Measurements from ENCODE around the gene COL5A3.

Gene COL5A3

DNA sequence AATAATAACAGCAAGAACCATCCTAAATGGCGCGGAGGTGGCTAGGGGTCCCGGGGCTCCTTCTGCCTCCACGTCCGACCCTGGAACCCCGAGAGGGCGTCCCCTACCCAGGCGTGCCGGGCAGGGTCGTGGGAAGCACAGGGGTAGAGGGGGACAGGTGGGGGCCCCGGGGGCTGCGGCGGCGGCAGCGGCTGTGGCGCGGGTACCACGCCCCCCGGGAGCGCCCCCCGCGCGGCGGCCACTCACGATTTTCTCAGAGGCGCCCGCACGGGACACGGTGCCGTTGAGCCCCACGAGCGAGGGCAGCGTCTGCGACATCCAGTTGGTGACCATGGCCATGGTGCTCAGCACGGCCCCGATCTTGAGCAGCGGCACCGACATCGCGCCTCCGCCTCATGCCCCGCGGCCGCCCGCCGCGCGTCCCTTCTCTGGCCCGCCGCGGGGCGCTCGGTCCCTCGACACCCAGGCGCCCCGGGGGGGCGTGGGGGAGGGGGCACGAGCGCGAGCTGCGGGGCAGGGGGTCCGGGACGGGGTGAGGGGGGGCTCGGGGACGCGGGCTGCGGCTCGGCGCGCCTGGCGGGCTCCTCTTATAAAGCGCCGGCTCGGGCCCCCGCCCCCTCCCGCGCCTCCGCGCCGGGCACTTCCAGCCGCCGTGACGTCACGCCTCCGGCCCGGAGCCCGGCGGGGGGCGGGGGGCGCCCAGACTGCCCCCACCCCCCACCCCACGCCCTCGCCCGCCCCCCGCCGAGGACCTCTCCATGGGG lies 96.9 kb downstream of the COL5A3 start:
- TF ChIP-seq, protein P1, sequence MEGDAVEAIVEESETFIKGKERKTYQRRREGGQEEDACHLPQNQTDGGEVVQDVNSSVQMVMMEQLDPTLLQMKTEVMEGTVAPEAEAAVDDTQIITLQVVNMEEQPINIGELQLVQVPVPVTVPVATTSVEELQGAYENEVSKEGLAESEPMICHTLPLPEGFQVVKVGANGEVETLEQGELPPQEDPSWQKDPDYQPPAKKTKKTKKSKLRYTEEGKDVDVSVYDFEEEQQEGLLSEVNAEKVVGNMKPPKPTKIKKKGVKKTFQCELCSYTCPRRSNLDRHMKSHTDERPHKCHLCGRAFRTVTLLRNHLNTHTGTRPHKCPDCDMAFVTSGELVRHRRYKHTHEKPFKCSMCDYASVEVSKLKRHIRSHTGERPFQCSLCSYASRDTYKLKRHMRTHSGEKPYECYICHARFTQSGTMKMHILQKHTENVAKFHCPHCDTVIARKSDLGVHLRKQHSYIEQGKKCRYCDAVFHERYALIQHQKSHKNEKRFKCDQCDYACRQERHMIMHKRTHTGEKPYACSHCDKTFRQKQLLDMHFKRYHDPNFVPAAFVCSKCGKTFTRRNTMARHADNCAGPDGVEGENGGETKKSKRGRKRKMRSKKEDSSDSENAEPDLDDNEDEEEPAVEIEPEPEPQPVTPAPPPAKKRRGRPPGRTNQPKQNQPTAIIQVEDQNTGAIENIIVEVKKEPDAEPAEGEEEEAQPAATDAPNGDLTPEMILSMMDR (IDR thresholded peaks at IDR 0.05; ENCODE audit: borderline replicate concordance, control extremely low read depth, extremely low read depth, insufficient read depth, missing control alignments) = no peak
- in situ Hi-C loops (cut with MboI; ENCODE audit: low sequenced_read_pairs, unreplicated experiment) = no loop called here
- peak; percentile 60 for DNase-seq (ENCODE audit: low spot score)

DNA sequence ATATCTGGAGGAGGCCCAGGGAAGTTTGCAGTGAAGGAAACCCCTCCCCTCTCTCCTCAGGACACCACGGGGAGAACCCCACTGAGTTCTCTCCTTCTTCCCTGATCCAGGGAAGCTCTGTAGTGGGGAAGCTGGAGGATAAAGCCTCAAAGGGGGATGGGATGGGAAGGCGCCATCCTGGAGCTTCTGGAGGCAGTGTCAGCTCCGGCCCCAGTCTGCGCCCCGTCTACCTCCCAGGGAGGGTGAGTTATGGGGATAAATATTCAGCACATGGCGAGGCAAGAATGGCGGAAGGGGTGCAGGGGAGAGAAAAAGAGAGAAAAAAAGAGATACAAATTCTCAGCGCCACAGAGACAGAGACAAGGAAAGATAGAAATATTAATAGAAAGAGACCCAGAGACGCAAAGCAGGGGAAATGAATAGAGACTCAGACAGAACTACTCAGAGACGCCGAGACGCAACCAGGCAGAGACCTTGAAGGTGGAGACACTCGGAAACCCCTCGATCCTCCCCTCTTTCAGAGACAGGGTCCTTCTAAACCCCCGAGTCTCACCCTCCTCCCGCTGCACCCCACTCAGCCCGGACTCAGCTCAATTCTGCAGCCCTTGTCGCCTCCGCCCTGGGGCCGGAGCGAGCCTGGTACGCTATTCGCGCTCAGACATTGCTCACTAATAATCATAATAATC lies 97.6 kb downstream of the COL5A3 start:
- in situ Hi-C loops (cut with MboI; ENCODE audit: low sequenced_read_pairs, unreplicated experiment) = no loop called here
- TF ChIP-seq, protein P1 (IDR thresholded peaks at IDR 0.05; ENCODE audit: borderline replicate concordance, control extremely low read depth, extremely low read depth, insufficient read depth, missing control alignments) = no peak
- DNase-seq (ENCODE audit: low spot score) = no peak

DNA sequence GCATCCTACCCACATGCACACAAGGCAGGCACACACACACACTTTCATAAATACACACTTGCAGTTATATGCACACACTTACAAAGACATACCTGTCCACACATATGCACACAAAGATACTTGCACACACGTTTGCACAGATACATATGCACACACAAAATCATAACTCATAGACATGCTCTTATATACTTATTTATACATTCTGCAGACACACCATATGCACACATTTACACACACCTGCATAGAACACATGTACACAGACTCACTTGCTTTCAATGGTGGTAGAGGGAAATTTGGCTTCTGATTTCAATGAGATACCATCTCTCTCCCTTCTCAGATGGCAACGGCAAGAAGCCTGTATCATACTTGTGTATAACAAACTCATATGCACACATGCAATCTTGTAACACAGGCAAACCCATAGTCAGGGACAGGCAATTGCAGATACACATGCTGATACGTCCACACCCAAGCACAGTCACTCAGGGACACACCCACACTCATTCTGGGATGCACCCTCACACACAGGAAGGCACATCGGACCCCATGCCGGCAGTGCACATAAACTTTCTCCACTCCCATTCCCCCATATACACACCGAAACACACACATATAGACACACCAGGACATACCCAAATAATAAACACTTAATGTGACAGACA lies 98.6 kb downstream of the COL5A3 start:
- no peak for DNase-seq (ENCODE audit: low spot score)
- TF ChIP-seq, protein P1 (IDR thresholded peaks at IDR 0.05; ENCODE audit: borderline replicate concordance, control extremely low read depth, extremely low read depth, insufficient read depth, missing control alignments) = no peak
- in situ Hi-C loops (cut with MboI; ENCODE audit: low sequenced_read_pairs, unreplicated experiment) = no loop called here

DNA sequence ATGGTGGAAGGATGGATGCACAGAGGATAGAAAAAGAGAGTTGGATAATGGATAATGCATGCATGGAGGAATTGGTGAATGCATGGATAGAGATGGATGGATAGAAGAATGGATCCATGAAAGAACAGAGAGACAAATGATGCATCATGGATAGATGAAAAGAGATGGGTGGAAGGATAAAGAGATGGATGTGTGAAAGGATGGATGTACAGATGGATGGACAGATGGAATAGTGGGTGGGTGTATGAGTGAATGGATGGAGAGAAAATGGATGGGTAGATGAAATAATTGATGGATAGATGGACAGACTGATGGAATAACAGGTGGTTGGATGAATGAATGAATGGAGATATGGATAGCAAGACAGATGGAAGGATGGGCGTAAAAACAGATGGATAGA lies 99.7 kb downstream of the COL5A3 start:
- TF ChIP-seq, protein P1 (IDR thresholded peaks at IDR 0.05; ENCODE audit: borderline replicate concordance, control extremely low read depth, extremely low read depth, insufficient read depth, missing control alignments) = no peak
- in situ Hi-C loops (cut with MboI; ENCODE audit: low sequenced_read_pairs, unreplicated experiment) = no loop called here
- no peak for DNase-seq (ENCODE audit: low spot score)
